ENCODE data around the gene ROBO1.
A peak's percentile ranks its signal among the peaks of the same experiment; 100 is the strongest.

ROBO1 gene

GRCh38 chr3:79664455-79664854 is 103.3 kb downstream of the ROBO1 start:
- DNase-seq = no peak

GRCh38 chr3:79661896-79662295 is 105.9 kb downstream of the ROBO1 start:
- DNase-seq = no peak

DNA sequence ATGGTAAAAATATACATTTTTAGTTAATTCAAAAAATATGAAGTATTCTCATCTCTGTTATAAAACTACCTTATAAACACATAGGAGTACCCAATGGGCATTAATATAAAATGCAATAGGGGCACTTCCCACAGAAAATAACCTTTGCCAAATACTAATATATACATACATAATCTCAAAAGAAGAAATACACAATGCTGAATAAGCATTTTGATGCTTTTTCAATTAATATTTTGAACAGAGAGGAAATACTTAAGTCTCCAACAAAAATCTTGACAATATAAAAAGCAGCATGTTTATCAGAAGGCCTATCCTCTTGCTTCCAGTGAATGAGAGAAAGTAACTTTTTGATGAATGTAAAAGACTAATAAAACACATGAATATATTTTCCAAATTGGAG is 110.7 kb downstream of the ROBO1 start:
- DNase-seq = no peak

- no peak for DNase-seq
These were observed 113.8 kb downstream of the ROBO1 start for GRCh38 chr3:79654019-79654418.

- no peak for DNase-seq
These were observed 114.5 kb downstream of the ROBO1 start for GRCh38 chr3:79653266-79653830.

DNA sequence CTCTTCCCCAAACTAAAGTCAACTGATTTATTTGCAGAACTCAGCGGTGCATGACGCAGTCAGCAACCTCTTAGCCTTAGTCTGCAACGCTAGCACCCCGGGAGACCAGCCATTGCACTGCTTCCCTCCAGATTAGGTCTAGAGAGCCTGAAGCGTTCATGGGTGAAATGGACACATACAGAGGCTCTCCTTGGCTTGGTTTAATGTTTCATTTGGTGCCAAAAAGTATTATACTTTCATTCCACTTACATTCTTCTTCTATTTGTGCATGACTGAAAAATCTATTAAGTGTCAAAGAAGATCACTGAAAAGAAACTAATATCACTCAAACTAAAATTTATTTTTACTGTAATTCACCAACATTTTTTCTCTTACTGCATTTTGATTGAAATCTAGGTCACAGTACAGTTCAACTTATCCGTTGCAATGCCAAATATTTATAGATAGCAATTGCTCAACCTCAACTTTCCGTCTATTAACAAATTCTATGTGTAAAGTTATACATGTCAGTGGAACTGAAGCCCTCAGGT is 116.2 kb downstream of the ROBO1 start:
- peak; percentile 19 for DNase-seq

GRCh38 chr3:79639855-79640254 is 127.9 kb downstream of the ROBO1 start:
- DNase-seq = no peak

- DNase-seq = no peak
These were observed 131.4 kb downstream of the ROBO1 start for GRCh38 chr3:79636372-79636771.

- DNase-seq = no peak
These were observed 135.0 kb downstream of the ROBO1 start for GRCh38 chr3:79632842-79633241.

GRCh38 chr3:79618883-79619282 is 148.9 kb downstream of the ROBO1 start:
- no peak for DNase-seq

DNA sequence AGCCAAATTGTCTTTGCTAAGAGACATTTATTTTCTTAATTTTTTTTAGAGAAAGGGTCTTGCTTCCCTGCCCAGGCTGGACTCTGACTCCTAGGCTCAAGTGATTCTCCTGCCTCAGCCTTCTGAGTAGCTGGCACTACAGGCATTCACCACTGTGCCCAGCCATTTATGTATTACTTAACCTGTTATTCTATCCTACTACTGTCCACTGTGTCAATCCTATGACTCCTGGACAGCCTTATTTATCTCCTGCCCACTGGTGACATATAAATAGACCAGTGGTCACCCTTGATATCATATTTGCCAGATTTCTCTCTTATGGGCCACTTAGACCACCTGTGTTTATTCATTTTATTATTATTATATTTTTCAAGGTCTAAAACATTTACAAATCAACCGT is 161.4 kb downstream of the ROBO1 start:
- no peak for DNase-seq

GRCh38 chr3:79604681-79605080 is 163.1 kb downstream of the ROBO1 start:
- DNase-seq = no peak

- no peak for DNase-seq
These were observed 165.4 kb downstream of the ROBO1 start for GRCh38 chr3:79602385-79602784.

DNA sequence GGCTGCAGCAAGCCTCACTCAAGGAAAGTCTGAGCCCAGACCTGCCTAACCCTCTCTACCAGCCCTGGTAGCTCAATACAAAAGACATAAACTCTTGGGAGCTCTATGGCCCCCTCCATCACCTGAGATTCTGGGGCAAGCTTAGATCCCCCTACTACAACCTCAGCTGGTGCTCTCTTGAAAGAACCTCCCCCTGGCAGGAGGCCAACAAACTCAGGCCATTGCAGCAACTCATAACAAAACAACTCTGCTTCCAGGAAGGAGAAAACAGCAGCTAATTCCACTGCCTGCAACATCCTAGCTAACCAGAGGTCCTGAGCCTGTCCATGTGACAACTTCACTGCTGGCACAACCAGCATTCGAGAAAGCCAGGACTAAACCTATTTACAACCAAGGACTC is 169.2 kb downstream of the ROBO1 start:
- peak; percentile 57 for DNase-seq

- DNase-seq = no peak
These were observed 170.1 kb downstream of the ROBO1 start for GRCh38 chr3:79597709-79598108.

GRCh38 chr3:79587150-79587549 is 180.6 kb downstream of the ROBO1 start:
- peak; percentile 67 for DNase-seq

GRCh38 chr3:79586232-79586631 is 181.6 kb downstream of the ROBO1 start:
- DNase-seq = no peak

DNA sequence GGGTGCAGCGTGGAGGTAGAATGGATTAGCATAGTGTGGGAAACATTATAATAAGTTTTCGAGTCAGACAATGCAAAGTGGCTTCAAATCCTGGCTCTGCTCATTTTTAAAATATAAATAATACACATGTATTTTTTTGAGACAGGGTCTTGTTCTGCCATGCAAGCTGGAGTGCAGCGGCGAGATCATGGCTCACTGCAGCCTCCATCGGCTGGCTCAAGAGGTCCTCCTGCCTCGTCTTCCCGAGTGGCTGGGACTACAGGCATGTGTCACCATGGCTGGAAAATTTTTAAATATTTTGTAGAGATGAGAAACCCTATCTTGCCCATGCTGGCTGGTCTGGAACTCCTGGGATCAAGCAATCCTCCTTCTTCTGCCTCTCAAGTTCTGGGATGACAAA is 194.9 kb downstream of the ROBO1 start:
- DNase-seq = no peak

- no peak for DNase-seq
These were observed 198.9 kb downstream of the ROBO1 start for GRCh38 chr3:79568938-79569337.

DNA sequence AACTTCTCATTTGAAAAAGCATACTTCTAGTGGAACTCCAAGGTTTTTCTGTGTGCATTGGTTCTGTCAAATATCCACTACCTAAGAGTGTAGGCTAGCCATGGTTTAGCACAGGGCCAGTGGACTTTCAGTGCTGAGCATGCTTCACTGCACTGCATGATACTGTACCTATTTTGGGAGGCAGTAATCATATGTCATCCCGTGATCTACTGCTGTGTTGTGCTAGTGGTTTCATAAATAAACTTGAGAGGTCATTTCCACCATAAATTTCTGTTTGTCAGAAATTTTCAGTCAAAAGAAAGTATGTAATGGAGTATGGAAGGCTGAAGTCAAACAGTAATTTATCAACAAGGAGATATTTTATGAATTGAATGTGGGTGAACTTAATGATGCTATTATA is 203.6 kb downstream of the ROBO1 start:
- DNase-seq = no peak

- no peak for DNase-seq
These were observed 207.1 kb downstream of the ROBO1 start for GRCh38 chr3:79560698-79561097.

DNA sequence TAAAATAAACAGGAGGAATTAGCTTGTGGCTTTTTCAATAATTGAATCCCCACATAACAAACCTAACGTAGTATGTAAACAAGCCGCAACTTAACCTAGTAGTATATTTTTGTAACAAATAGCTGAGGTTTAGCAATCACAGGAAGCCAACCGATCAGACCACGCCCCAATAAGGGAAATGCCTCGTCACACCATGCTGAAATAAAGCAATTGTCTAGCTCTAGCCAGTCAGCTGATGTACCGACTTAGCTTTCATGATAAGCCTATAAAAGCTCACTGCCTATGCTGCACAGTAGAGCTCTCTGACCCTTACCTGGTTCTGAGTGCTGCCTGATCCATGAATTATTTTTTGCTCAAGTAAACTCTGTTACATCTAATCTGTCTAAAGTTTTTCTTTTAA is 208.9 kb downstream of the ROBO1 start:
- no peak for DNase-seq

GRCh38 chr3:79555655-79556054 is 212.1 kb downstream of the ROBO1 start:
- DNase-seq = no peak

DNA sequence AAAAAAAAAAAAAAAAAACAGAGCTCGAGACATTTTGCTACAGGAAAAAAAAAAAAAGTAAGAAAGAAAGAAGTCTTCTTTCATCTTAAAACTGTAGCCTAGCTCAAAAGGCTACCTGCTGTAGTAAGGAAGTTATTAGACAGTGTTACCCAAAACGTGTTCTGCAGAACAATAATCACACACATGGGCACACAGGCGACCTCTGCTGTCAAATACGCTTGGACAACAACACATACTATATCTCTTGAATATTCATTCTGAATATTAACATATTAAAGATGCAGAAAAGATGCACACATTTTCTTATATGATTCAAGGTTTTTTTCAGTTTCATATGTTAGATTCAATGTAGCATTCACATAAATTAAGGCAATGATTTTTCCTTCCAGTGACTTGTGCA is 215.8 kb downstream of the ROBO1 start:
- DNase-seq = no peak

GRCh38 chr3:79551321-79551892 is 216.4 kb downstream of the ROBO1 start:
- no peak for DNase-seq

Data from NCI-H1105 treated with DMSO at 0.1 percent for 48 hours (cell line).